ENCODE measurements around the gene DDIAS.
A peak's percentile ranks its signal among the peaks of the same experiment; 100 is the strongest.
"Not testable (repeated sequence)": the region's sequence is repeated elsewhere in the genome, so short reads cannot be mapped to it uniquely, and the experiment has no call there.

Gene DDIAS

DNA sequence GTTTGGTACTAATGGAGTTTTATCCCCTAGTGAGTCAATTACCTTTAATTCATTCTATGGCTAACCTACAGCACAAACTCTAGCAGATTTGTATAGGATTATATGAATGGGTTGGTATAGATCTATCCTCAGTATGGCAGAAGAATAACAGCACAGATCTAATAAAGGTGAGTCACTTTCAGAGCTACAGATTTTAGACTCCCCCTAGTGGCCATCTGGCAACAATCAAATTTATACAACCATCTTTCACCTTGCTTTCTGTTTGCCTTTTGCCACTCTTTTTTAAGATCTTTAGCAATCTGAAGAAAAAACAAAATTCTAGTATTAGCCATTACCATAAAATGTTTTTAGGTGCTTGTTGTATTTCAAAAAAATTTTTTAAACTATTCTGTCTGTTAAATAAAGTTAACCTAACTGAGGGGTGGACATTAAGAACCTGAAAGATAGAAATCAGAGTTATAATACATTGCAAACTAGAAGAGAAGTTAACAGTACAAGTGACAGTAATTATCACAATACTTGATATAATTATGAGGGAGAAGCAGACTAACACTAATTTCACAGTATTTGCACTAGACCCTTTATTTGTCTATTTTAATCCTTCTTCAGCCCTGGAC lies 25.8 kb downstream of the DDIAS start:
- DNase-seq (ENCODE audit: low read depth): peak; percentile 55

DNA sequence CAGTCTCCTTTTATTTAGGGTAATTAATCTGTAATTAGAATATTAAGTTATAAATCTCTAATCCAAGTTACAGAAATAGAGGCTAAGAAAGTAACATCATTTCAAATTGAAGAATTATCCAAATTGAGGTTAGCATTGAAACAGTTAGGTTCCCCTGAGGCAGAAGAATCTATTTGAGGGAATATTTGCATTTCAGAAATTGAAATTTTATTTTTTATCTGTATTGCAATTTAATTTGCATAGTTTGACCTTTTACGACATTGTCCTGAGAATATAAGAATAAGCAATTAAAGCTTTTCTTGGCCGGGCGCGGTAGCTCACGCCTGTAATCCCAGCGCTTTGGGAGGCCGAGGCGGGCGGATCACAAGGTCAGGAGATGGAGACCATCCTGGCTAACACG lies 27.6 kb downstream of the DDIAS start:
- DNase-seq (ENCODE audit: low read depth): no peak

DNA sequence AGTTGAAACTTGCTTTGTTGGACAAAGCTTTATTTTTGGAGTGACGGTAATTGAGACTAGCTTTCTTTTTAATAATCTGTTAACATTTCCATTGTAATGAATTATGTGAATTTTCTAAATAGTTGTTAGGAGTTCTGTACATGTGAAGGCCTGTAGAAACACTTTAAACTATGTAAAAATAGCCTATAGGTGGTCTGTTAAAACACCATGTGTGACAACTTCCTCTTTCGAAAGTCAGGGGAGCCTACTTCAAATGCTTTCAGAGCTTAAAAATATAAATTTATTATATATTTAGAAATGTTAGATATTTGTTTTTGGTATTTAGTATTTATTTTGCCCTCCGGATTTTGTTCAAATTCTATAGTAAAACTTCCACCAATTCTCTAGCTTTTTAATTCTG lies 28.7 kb downstream of the DDIAS start:
- no peak for DNase-seq (ENCODE audit: low read depth)

DNA sequence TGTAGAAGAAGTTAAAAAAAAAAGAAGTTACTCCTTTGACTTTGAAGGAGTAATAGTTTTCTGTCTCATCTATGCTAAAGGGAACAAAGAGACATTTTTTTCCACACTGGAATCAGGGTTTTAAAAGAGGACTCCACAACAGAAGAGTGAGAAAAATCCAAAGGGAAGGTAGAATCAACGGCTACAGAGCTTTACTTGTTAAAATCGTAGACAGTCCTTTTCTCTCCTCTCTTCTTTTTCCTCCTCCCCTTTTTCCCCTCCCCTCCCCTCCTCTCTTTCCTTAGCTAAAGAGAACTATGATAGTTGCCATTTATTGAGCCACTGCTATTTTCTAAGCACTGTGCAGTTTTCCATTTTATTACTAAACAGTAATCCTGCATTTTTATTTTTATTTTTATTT lies 29.2 kb downstream of the DDIAS start:
- DNase-seq (ENCODE audit: low read depth): no peak

DNA sequence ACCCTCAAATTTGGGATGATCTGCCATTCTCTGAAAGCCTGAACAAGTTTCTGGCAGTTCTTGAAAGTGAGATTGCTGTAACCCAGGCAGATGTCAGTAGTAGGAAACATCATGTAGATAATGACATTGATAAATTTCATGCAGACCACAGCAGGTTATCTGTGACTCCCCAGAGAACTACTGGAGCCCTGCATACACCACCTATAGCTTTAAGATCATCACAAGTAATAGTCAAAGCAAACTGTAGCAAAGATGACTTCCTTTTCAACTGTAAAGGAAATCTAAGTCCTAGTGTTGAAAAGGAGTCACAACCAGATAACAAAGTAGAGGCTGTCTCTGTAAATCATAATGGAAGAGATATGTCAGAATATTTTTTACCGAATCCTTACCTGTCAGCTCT lies 31.0 kb downstream of the DDIAS start:
- DNase-seq (ENCODE audit: low read depth): no peak

DNA sequence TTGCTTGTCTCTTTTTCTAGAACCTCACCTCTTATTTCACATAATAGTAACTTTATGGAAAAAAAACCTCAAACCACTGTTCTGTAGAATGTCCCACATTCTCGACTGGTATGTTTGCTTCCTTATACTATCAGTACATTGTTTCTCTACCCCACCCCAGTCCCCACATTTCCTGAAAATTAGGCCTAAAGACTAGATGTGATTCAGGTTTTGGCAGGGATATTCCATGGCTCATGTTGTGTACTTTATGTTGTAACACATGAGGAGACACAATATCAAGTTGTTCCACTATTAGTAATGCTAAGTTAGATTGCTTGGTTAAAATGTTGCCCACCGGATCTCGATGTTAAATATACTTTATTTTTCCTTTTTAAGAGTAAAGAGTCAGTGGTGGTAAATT lies 34.7 kb downstream of the DDIAS start:
- peak; percentile 21 for DNase-seq (ENCODE audit: low read depth)

DNA sequence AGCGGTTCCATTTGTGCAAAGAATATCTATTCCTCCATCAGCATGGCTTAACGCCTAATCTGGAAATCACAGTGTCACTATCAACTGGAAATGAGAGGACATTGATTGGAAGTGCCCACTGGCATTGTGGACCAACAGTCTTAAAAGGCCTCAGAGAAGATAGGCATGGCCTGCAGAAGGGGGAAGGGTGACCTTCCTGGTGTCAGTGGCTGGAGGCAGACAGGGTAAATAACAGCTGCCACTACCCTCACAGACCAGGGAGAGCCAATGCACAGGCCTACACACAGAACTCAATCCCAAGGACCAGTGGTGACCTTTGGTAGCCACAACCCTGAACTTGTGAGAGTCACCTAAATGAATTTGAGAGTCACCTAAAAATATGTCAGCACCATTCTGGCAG lies 36.0 kb downstream of the DDIAS start:
- no peak for DNase-seq (ENCODE audit: low read depth)

DNA sequence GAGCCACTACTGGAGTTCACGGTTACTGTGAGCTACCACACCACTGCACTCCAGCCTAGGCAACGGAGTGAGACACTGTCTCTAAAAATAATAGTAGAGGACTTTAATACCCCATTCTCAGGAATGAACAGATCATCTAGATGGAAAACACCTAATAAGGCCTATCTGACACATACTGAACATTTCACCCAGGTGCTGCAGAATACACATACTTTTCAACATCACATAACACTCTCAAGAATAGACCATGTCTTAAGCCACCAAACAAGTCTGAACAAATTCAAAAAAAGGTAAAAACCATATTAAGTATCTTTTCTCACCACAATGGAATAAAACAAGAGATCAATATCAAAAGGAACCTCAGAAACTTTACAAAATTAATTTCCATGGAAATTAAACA lies 37.9 kb downstream of the DDIAS start:
- DNase-seq (ENCODE audit: low read depth): no peak

DNA sequence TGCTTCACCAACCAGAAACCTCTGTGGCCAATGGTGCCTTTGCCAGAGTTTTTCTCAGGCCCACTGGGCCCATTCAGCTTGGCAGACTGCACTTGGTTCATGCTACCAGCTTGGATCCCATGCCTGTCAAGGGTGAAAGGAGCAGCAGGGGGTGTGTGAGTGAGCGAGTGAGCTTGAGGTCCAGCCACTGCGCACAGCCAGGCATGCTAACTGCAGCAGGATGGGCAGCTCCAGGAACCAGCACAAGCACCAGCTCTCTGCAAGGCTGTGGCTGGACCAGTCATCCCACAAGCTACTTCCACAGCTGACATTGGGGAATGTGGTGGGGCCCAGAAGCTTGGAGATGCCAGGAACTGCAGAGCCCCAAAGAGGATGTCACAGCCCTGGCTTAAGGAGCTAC lies 40.8 kb downstream of the DDIAS start:
- DNase-seq (ENCODE audit: low read depth): no peak

DNA sequence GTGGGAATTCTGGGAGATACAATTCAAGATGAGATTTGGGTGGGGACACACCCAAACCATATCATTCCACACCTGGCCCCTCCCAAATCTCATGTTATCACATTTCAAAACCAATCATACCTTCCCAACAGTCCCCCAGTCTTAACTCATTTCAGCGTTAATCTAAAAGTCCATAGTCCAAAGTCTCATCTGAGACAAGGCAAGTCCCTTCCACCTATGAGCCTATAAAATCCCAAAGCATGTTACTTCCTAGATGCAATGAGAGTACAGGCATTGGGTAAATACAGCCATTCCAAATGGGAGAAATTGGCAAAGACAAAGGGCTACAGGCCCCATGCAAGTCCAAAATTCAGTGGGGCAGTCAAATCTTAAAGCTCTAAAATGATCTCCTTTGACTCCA lies 41.9 kb downstream of the DDIAS start:
- DNase-seq (ENCODE audit: low read depth): not testable (repeated sequence)

DNA sequence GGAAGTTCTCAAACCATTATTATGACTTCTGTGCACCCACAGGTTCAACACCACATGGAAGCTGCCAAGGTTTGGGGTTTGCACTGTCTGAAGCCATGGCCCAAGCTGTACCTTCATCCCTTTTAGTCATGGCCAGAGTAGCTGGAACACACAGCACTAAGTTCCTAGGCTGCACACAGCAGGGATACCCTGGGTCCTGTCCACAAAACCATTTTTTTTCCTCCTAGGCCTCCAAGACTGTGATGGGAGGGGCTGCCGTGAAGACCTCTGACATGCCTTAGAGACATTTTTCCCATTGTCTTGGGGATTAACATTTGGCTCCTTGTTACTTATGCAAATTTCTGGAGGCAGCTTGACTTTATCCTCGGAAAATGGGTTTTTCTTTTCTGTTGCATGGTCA lies 42.7 kb downstream of the DDIAS start:
- DNase-seq (ENCODE audit: low read depth): no peak

DNA sequence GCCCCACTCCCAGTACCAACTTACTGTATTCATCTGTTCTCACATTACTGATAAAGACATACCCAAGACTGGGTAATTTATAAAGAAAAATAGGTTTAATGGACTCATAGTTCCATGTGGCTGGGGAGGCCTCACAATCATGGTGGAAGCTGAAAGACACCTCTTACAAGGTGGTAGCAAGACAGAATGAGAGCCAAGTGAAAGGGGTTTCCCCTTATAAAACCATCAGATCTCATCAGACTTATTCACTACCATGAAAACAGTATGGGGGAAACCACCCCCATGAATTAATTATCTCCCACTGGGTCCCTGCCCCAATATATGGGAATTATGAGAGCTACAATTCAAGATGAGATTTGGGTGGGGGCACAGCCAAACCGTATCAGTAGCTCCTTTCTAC lies 43.5 kb downstream of the DDIAS start:
- not testable (repeated sequence) for DNase-seq (ENCODE audit: low read depth)

DNA sequence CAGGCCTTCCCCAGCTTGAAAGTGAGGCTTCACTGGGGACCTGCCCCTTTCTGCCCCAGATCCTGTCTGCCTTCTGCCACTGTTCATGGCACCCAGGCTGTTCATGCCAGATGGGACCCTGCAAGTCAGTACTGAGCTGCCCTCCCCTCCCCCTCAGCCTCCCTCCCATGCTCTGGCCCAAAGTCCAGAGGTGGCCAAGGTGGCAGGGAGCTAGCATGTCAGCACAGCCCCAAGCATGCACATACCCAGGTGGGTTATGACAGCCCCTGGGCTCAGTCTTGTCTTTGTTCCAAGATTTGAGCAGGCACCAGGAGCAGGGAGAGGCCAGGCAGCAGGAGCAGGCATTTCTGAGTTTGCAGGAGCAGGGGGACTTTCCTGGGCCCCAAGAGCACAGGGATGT lies 44.1 kb downstream of the DDIAS start:
- no peak for DNase-seq (ENCODE audit: low read depth)

DNA sequence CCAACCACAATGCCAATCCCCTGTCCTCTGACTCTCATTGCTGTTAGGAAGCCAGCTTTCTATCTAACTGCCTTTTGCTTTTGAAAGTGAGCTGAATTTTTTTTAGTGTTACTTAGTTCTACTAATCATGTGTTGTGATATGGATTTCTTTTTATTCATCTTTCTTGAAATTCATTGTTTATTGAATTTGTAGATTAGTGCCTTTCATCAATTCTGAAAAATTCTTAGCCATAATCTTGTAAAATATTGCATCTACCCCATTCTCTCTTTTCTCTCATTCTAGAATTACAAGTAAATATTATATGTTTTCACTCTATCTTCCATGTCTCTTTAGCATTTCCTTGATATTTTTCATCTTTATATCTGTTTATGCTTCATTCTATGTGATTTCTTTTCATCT lies 47.8 kb downstream of the DDIAS start:
- no peak for DNase-seq (ENCODE audit: low read depth)

DNA sequence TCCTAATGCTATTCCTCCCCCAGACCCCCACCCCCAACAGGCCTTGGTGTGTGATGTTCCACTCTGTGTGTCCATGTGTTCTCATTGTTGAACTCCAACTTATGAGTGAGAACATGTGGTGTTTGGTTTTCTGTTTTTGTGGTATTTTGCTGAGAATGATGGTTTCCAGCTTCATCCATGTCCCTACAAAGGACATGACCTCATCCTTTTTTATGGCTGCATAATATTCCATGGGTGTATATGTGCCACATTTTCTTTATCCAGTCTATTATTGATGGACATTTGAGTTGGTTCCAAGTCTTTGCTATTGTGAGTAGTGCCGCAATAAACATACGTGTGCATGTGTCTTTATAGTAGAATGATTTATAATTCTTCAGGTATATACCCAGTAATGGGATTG lies 49.0 kb downstream of the DDIAS start:
- not testable (repeated sequence) for DNase-seq (ENCODE audit: low read depth)

DNA sequence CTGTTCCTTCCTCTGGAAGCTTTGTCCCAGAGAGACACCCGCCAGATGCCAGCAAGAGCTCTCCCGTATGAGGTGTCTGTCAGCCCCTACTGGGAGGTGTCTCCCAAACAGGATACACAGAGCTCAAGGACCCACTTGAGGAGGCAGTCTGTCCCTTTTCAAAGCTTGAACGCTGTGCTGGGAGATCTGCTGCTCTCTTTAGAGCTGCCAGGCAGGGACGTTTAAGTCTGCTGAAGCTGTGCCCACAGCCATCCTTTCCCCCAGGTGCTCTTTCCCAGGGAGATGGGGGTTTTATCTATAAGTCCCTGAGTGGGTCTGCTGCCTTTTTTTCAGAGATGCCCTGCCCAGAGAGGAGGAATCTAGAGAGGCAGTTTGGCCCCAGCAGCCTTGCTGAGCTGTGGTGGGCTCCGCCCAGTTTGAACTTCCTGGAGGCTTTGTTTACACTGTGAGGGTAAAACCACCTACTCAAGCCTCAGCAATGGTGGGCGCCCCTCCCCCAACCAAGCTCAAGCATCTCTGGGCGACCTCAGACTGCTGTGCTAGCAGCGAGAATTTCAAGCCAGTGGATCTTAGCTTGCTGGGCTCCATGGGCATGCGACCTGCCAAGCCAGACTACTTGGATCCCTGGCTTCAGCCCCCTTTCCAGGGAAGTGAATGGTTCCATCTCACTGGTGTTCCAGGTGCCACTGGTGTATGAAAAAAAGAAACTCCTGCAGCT lies 54.4 kb downstream of the DDIAS start:
- DNase-seq (ENCODE audit: low read depth): not testable (repeated sequence)

DNA sequence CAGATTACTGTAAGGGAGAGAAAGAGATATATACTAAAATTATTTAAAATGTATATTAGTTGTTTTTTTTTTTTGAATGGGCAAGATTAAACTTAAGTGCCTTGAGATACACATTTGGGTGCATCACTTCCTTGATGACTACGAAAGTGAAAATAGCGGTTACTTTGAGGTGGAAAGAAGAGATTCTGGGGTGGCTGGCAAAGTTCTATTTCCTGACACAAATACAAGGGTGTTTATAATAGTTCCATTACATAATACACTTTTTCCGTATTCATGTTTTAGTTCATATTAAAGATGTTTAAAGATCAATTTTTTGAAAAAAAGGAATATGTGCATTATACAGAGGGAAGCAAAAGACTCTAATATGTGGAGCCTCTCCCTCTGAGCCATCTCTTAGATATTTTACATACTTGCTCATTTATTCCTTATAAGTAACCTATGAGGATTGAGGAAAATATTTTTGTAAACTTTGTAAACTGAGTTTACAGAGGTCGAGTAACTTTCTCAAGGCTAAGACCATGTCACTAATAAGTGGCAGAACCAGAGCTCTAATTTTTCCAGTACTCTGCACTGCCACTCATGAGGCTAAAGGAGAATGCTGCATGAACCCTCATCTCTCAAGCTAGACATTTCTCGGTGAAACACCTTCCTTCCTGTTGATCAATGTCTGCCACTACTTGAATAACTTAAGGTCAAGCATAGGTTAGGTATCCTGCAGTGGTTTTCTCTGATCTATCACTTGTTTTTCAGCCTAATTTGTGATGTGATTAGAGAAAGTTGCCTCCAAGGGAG lies 58.6 kb downstream of the DDIAS start:
- no peak for DNase-seq (ENCODE audit: low read depth)

DNA sequence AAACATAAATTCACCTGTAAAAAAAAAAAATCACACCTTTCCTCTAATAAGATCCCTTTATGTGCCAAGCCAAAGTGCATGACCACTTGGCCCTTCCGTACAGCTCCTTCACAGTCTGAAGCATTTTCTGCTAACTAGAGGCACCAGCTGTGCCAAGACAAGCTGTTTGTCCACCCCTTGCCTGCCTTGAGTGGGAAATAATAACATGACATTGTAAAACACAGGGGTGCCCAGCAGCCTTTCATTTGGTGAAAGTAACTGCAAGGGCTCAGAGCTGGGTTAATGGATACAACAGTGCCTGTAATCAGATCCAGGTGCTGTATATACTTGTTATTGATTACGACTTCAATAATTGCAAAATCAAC lies 59.2 kb downstream of the DDIAS start:
- DNase-seq (ENCODE audit: low read depth): no peak

DNA sequence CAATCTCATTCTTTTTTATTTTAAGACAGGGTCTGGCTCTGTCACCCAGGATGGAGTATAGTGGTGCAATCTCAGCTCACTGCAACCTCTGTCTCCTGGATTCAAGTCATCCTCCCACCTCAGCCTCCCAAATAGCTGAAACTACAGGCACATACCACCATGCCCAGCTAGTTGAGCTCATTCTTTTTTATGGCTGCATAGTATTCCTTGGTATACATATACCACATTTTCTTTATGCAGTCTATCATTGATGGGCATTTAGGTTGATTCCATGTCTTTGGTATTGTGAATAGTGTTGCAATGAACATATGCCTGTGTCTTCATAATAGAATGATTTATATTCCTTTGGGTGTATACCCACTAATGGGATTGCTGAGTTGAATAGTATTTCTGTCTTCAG lies 60.5 kb downstream of the DDIAS start:
- not testable (repeated sequence) for DNase-seq (ENCODE audit: low read depth)

DNA sequence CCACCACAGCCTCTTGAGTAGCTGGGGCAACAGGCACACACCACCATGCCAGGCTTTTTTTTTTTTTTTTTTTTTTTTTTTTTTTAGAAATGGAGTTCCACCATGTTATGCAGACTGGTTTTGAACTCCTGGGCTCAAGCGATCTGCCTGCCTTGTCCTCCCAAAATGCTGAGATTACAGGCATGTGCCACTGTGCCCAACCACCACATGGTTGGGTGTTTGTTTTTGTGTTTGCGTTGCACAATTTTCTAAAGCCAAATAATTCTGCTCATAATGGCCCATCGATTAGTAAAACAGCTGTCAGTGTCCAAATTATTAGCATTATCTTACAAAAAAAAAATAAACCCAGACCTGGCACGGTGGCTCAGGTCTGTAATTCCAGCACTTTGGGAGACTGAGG lies 65.8 kb downstream of the DDIAS start:
- DNase-seq (ENCODE audit: low read depth): no peak

DNA sequence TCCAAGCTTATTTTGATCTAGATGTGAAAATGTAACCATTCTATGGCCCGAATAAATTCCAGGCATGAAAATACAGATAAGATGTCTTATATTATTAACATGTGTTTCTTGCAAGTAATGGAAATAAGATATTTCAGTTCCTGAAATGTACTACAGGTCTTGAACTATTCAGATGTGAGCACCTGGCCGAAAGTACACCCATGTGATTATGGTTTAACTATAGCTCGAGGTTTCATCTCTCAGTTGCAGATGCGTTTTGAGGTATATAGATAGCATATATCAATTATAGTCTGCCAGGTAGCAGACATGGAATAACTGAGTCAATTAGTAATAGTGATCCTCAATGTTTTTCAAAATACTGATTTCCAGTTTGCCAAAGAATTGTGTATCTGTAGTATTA lies 68.3 kb downstream of the DDIAS start:
- DNase-seq (ENCODE audit: low read depth): no peak

DNA sequence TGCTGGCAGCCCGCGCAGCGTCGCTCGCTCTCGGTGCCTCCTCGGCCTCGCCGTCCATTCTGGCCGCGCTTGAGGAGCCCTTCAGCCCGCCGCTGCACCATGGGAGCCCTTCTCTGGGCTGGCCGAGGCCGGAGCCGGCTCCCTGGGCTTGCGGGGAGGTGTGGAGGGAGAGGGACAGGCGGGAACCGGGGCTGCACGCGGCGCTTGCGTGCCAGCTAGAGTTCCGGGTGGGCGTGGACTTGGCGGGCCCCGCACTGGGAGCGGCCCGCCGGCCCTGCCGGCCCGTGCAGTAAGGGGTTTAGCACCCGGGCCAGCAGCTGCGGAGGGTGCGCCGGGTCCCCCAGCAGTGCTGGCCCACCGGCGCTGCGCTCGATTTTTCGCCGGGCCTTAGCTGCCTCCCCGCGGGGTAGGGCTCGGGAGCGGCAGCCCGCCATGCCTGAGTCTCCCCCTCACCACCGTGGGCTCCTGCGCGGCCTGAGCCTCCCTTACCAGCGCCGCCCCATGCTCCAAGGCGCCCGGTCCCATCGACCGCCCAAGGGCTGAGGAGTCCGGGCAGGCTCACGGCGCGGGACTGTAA lies 69.1 kb downstream of the DDIAS start:
- DNase-seq (ENCODE audit: low read depth): peak; percentile 9

DNA sequence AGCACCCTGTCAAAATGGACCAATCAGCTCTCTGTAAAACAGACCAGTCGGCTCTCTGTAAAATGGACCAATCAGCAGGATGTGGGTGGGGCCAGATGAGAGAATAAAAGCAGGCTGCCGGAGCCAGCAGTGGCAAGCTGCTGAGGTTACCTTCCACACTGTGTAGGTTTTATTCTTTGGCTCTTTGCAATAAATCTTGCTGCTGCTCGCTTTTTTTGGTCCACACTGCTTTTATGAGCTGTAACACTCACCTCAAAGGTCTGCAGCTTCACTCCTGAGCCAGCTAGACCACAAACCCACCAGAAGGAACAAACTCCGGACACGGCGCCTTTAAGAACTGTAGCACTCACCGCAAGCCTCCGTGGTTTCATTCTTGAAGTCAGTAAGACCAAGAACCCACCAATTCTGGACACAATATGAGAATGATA lies 70.0 kb downstream of the DDIAS start:
- not testable (repeated sequence) for DNase-seq (ENCODE audit: low read depth)

Measured in amniotic epithelial cell (primary cell).